Fibroblast of pulmonary artery (primary cell): Measurements from ENCODE around the gene PIGM.
A peak's percentile ranks its signal among the peaks of the same experiment; 100 is the strongest.

Experiments
- DNase-seq: peaks from one replicate; pipeline ENCODE4 v3.0.0-alpha.2; 2010; ENCODE audit warnings: low read depth
- H3K4me3 ChIP-seq: replicated peaks from 2 replicates; pipeline ENCODE4 v1.5.1; 2011; ENCODE audit warnings: low read depth, mild to moderate bottlenecking, control low read depth, low read length, moderate library complexity
- CTCF ChIP-seq: IDR thresholded peaks from 2 replicates; pipeline ENCODE4 v1.5.1; 2011; ENCODE audit warnings: mild to moderate bottlenecking, control low read depth, low read length, inconsistent platforms; ENCODE audit errors: missing control alignments

PIGM gene

GRCh38 chr1:160022330-160023310, 9.2 kb downstream of the PIGM start:
- TF ChIP-seq CTCF: no peak
- H3K4me3 ChIP-seq: no peak overlapping the region
- no peak for DNase-seq

GRCh38 chr1:160021376-160022074, 10.3 kb downstream of the PIGM start:
- H3K4me3 ChIP-seq: no peak overlapping the region
- no peak for DNase-seq
- TF ChIP-seq CTCF: no peak

DNA sequence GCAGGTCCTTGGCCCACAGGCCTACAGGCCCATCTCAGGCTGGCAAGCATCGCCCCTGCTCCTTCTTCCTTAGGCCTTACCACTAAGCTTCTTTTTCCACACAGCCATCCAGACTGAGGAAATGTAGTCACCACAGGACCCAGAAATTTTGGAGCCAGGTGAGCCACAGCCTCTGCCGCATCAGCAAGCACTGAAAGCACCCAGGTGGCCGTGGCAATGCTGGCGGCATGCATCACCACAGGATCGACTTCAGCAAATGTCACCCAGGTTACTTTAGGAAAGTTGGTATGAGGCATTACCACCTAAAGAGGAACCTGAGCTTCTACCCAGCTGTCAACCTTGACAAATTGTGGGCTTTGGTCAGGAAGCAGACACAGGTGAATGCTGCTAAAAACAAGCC, 11.6 kb downstream of the PIGM start:
- H3K4me3 ChIP-seq: no peak overlapping the region
- no peak for TF ChIP-seq CTCF

GRCh38 chr1:160018900-160019299, 12.9 kb downstream of the PIGM start:
- TF ChIP-seq CTCF: no peak
- DNase-seq: peak; percentile 38

More for the DNA sequence above, 11.6 kb downstream of the PIGM start:
- no peak for DNase-seq

GRCh38 chr1:160018347-160018746, 13.4 kb downstream of the PIGM start:
- DNase-seq: no peak
- no peak overlapping the region for H3K4me3 ChIP-seq
- TF ChIP-seq CTCF: no peak

More at GRCh38 chr1:160018900-160019299, 12.9 kb downstream of the PIGM start:
- no peak overlapping the region for H3K4me3 ChIP-seq

- no peak overlapping the region for H3K4me3 ChIP-seq
- no peak for TF ChIP-seq CTCF
- no peak for DNase-seq
These were observed 14.2 kb downstream of the PIGM start for GRCh38 chr1:160017592-160017991.
